Kidney epithelial cell (primary cell): ENCODE data around the gene KANSL2. TPM values are rescaled to one million over a fixed set of nuclear protein-coding genes. Genes with fewer than 3 reads are reported as not detected.
A peak's percentile ranks its signal among the peaks of the same experiment; 100 is the strongest.
"Not testable (repeated sequence)": the region's sequence is repeated elsewhere in the genome, so short reads cannot be mapped to it uniquely, and the experiment has no call there.

Experiments
- DNase-seq: peaks from one replicate; pipeline ENCODE4 v3.0.0-alpha.2; 2010; ENCODE audit warnings: low read depth
- H3K27me3 ChIP-seq: 2 replicates; pipeline ENCODE4 v1.6.0; 2011; ENCODE audit warnings: low read length; ENCODE audit not compliant: control insufficient read depth, insufficient read depth
- H3K36me3 ChIP-seq: 2 replicates; pipeline ENCODE4 v1.5.1; 2011; ENCODE audit warnings: low read length; ENCODE audit not compliant: control insufficient read depth, insufficient read depth
- H3K4me3 ChIP-seq: 2 replicates; pipeline ENCODE4 v1.5.1; 2011; ENCODE audit warnings: low read depth, mild to moderate bottlenecking, control low read depth, low read length
- CTCF ChIP-seq: IDR thresholded peaks from 2 replicates; pipeline ENCODE4 v1.5.1; 2011; ENCODE audit warnings: mild to moderate bottlenecking, moderate library complexity, low read length, control low read depth, inconsistent platforms; ENCODE audit not compliant: insufficient read depth, poor library complexity, severe bottlenecking
- total RNA-seq: library from RNA; depleted of rRNA; stranded (reverse); fragments of >200 nt; gene quantifications from 2 replicates; pipeline ENCODE4 v1.2.3, GENCODE V29; 2015

Gene KANSL2
- 47.2 and 78.2 TPM in 2 replicates for total RNA-seq

DNA sequence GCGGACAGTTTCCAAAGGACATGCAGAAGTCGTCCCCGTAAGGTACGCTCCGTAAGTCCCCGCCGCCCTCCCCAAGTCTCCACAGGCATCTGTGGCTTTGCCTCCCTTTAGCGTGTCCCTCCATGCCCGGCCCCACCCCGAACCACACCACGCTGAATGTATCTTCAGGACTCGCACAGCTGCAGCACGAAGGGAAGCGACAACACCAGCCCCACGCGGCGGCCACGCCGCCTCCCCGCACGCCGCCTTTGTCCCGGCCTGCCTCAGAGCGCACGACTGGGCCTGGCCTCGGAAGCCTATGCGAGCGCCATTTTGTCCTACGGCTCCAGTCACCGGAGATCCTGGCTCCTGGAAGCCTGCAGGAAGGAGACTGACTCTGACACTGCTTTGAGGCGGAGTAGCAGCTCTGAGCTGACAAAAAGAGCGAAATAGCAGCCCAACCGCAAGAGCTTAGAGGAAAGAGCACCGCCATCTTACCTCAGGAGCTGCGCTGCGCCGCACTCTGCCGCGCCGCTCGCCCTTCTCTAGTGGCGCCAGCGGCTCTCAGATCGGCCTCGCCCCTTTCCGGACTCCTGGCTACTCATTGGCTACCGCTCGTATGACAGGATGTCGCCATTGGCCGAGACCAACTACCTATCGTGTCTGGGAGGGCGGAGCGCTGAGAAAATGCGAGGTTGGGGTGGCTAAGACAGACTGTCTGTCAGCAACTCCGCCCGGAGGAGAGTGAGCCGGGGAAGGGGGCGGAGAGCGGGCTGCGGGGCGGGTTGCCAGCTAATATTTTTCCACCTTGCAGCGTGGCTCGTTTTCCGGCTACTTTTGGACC is at the start of gene KANSL2:
Gene KANSL2 (minus strand): TSS at position 529 of the 823 bp plus-strand sequence. CDS start 606 bp downstream, outside the sequence.
- H3K27me3 ChIP-seq = no peaks in the 10 kb centered on the region
- DNase-seq = peak; percentile 95
- H3K36me3 ChIP-seq = peaks cover 1% of the 10 kb centered on the region
- TF ChIP-seq CTCF = no peak
- H3K4me3 ChIP-seq = peak within 1 kb of the TSS; percentile 87

GRCh38 chr12:48728807-48729206 is 46.8 kb upstream of the KANSL2 start:
- no peak for DNase-seq
- H3K4me3 ChIP-seq = no peak overlapping the region
- no peaks in the 10 kb centered on the region for H3K27me3 ChIP-seq
- TF ChIP-seq CTCF = no peak
- H3K36me3 ChIP-seq = no peaks in the 10 kb centered on the region

DNA sequence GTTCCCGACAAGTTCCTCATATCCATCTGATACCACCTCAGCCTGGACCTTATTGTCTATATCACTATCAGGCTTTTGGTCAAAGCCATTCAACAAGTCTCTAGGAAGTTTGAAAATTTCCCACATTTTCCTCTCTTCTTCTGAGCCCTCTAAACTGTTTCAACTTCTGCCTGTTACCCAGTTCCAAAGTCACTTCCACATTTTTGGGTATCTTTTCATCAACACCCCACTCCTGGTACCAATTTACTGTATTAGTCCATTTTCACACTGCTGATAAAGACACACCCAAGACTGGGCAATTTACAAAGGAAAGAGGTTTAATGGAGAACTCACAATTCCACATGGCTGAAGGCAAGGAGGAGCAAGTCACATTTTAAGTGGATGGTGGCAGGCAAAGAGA is 38.7 kb upstream of the KANSL2 start:
- not testable (repeated sequence) for H3K27me3 ChIP-seq, H3K36me3 ChIP-seq, H3K4me3 ChIP-seq, DNase-seq

GRCh38 chr12:48720171-48720570 is 38.1 kb upstream of the KANSL2 start:
- not testable (repeated sequence) for H3K36me3 ChIP-seq, H3K27me3 ChIP-seq, DNase-seq, H3K4me3 ChIP-seq

GRCh38 chr12:48719002-48719401 is 37.0 kb upstream of the KANSL2 start:
- not testable (repeated sequence) for H3K4me3 ChIP-seq, DNase-seq, H3K27me3 ChIP-seq, H3K36me3 ChIP-seq

- no peak for TF ChIP-seq CTCF
- no peaks in the 10 kb centered on the region for H3K27me3 ChIP-seq
- DNase-seq = no peak
- no peaks in the 10 kb centered on the region for H3K36me3 ChIP-seq
- H3K4me3 ChIP-seq = peak overlapping the region; percentile 73
These were observed 35.2 kb upstream of the KANSL2 start for GRCh38 chr12:48717252-48717695.

DNA sequence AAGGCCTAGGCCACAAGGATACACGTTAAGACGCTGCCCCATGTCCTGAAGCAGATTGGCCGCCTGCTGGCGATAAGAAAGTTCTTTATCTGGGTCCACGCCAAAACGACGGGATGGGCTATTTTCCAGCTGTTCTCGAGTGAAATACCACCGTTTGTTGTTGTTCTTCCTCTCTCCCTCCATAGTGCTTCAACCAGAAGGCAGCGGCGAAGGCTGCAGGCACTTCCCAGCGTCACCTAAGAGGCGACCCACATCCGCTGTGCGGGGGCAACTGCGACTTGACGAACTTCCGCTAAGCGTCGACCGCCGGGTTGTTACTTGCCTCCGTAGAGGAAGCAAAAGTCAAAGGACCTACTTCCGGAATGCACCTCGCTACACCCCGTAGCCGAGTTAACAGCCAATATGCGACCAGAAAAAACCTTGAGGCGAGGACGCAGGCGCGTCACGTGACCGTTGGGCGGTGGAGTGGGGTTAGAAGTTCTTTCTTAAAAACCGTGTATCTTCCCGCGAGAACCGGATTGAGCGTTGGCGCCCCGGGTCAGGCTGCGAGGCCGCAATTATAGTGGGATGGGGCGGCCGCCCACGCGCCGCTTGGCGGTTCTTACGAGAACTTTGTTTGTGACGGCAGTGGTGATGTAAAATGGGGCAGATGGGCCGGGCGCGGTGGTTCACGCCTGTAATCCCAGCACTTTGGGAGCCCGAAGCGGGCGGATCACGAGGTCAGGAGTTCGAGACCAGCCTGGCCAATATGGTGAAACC is 34.6 kb upstream of the KANSL2 start, which contains the start of gene CCNT1:
Gene CCNT1 (minus strand): TSS at position 215 of the 759 bp plus-strand sequence. CDS start 32 bp downstream, at position 183.
- H3K27me3 ChIP-seq = no peaks in the 10 kb centered on the region
- H3K4me3 ChIP-seq = peak within 1 kb of the TSS; percentile 73
- TF ChIP-seq CTCF = peak; percentile 12
- peak; percentile 100 for DNase-seq
- H3K36me3 ChIP-seq = no peaks in the 10 kb centered on the region
